ENCODE data around the gene KLHL42. TPM values are rescaled to one million over a fixed set of nuclear protein-coding genes. Genes with fewer than 3 reads are reported as not detected.

KLHL42 gene
- total and polyA plus RNA-seq, 2 of the 8 experiments (the other 6 are each of a cell fraction or from before 2014, with no cell fraction given) = 13.6 to 21.6 TPM

GRCh38 chr12:27821259-27821973 lies 41.4 kb downstream of the KLHL42 start:
- H3K14ac ChIP-seq (ENCODE audit: insufficient read length) = no peak overlapping the region
- H3K79me1 ChIP-seq (ENCODE audit: low read depth, low read length) = no peaks in the 10 kb centered on the region
- no peak overlapping the region for H3K56ac ChIP-seq (replicated peaks; ENCODE audit: insufficient read length, low read depth, low read length)
- peak in 1 of 2 experiments; percentile 17 for DNase-seq (ENCODE audit: low read depth in 1 of 2, low spot score in 2 of 2)
- H2BK12ac ChIP-seq (ENCODE audit: low read depth, low read length) = no peak overlapping the region
- no peak overlapping the region for H2AK5ac ChIP-seq (ENCODE audit: low read depth, low read length)
- no peaks in the 10 kb centered on the region for H3K36me3 ChIP-seq (ENCODE audit: control insufficient read depth in 2 of 4, insufficient read depth in 4 of 4, low read length in 3 of 4)
- no peak for FAIRE-seq
- H2BK20ac ChIP-seq (ENCODE audit: low read length) = no peak overlapping the region
- H3K23ac ChIP-seq (ENCODE audit: insufficient read length) = no peak overlapping the region
- no peak overlapping the region for H3K4me3 ChIP-seq (ENCODE audit: extremely low read depth in 1 of 4, insufficient read depth in 2 of 4, low read depth in 3 of 4, low read length in 4 of 4)
- H3K27ac ChIP-seq (ENCODE audit: low read depth, low read length) = no peak overlapping the region
- POLR2A ChIA-PET (ENCODE audit: partially characterized antibody) = no interaction called here
- H3K4me1 ChIP-seq (replicated peaks in 1 of 4; ENCODE audit: control insufficient read depth in 3 of 4, insufficient read depth in 4 of 4, low read length in 3 of 4) = no peaks in the 10 kb centered on the region
- no peaks in the 10 kb centered on the region for H3K79me2 ChIP-seq (ENCODE audit: control insufficient read depth in 1 of 2, insufficient read depth in 2 of 2, low read length in 2 of 2)
- H3K9ac ChIP-seq (replicated peaks in 1 of 4; ENCODE audit: extremely low read depth in 1 of 4, low read depth in 3 of 4, low read length in 3 of 4) = no peak overlapping the region
- H3K4me2 ChIP-seq (ENCODE audit: insufficient read depth in 1 of 2, low read depth in 2 of 2, low read length in 2 of 2) = no peak overlapping the region
- CTCF ChIA-PET (ENCODE audit: partially characterized antibody) = interaction anchor here (0.6 to 3.4 kb wide), 32 partner anchors 9 to 846 kb away, joined by 3 to 28 read pairs (median 4); no protein-coding TSS in a partner anchor
- H4K91ac ChIP-seq (replicated peaks; ENCODE audit: insufficient read length, low read length) = no peak overlapping the region
- 35% methylated on average over 7 of the region's 7 CpGs; no CpG with 5 or more reads in 1 of the 2 experiments for WGBS, 2 experiments (ENCODE audit: extremely low coverage in 1 of 2, insufficient coverage in 1 of 2, insufficient read length in 1 of 2, insufficient replicate concordance in 2 of 2, low coverage in 1 of 2, low lambda C conversion rate in 2 of 2, missing lambda C conversion rate in 1 of 2)
- no peaks in the 10 kb centered on the region; a peak in 1 of 7 replicates for H3K27me3 ChIP-seq (replicated peaks in 1 of 4; ENCODE audit: control insufficient read depth in 3 of 4, extremely low read depth in 1 of 4, insufficient read depth in 3 of 4, low read length in 3 of 4)
- H2AFZ ChIP-seq (ENCODE audit: low read length) = peak overlapping the region; percentile 86; the same call in 1 of the 2 replicates
- no peaks in the 10 kb centered on the region for H4K20me1 ChIP-seq (replicated peaks in 1 of 2; ENCODE audit: control insufficient read depth in 1 of 2, insufficient read depth in 2 of 2, low read length in 2 of 2)
- no peak overlapping the region for H2BK15ac ChIP-seq (ENCODE audit: low read length)
- no peak overlapping the region for H4K5ac ChIP-seq (ENCODE audit: insufficient read length, low read depth, low read length)
- H3K9me3 ChIP-seq (ENCODE audit: insufficient read depth in 2 of 2, low read depth in 1 of 2, low read length in 1 of 2) = no peaks in the 10 kb centered on the region
- H3K23me2 ChIP-seq (ENCODE audit: low read depth, low read length) = no peaks in the 10 kb centered on the region
- no peak overlapping the region for H3K4ac ChIP-seq (replicated peaks; ENCODE audit: insufficient read length, low read depth, low read length)
- H3K18ac ChIP-seq (ENCODE audit: extremely low read depth, low read length) = no peak overlapping the region
- H2BK5ac ChIP-seq (ENCODE audit: low read depth, low read length) = no peak overlapping the region
- H2BK120ac ChIP-seq (replicated peaks; ENCODE audit: low read depth, low read length) = no peak overlapping the region
- H4K8ac ChIP-seq (ENCODE audit: extremely low read depth, insufficient read depth, low read length) = no peak overlapping the region; the same call in 1 of the 2 replicates
- TF ChIP-seq RAD21 (IDR thresholded peaks at IDR 0.05 in 1 of 2, conservative IDR thresholded peaks at IDR 0.05 in 1 of 2; ENCODE audit: low read depth in 2 of 2, low read length in 2 of 2) (peak; percentile 61 to 63), POLR2AphosphoS5 (IDR thresholded peaks at IDR 0.05; ENCODE audit: low read depth, low read length) (no peak), TCF12 (IDR thresholded peaks at IDR 0.05; ENCODE audit: low read depth, low read length) (no peak), MAX (IDR thresholded peaks at IDR 0.05) (peak; percentile 43; the same call in 1 of the 2 replicates), EGR1 (IDR thresholded peaks at IDR 0.05; ENCODE audit: borderline replicate concordance, low read depth, low read length) (0 out of 2 replicates have a peak, but pooled peaks have one; percentile 11), CTCF (IDR thresholded peaks at IDR 0.05; ENCODE audit: control extremely low read depth in 1 of 3, insufficient read depth in 1 of 3, low read depth in 1 of 3, low read length in 3 of 3) (peak; percentile 17 to 77 (median 56)), TEAD4 (IDR thresholded peaks at IDR 0.05; ENCODE audit: low read depth, low read length) (peak; percentile 87), SIN3A (conservative IDR thresholded peaks at IDR 0.05 in 1 of 2, IDR thresholded peaks at IDR 0.05 in 1 of 2; ENCODE audit: low read depth in 1 of 2, low read length in 2 of 2) (no peak), RXRA (IDR thresholded peaks at IDR 0.05; ENCODE audit: insufficient read depth, low read depth, low read length) (no peak)

Measured in H1 (cell line).